HL-60/S4 treated with retinoic acid at 250 ng/mL for 4 days and 3 days (cell line): ENCODE measurements around the gene YWHAG.
"Not testable (repeated sequence)": the region's sequence is repeated elsewhere in the genome, so short reads cannot be mapped to it uniquely, and the experiment has no call there.

Source experiments
- in situ Hi-C: fragments of 300-500 bp; cut with MboI; formaldehyde crosslinking; loops from 2 replicates; pipeline ENCODE4 v1.7.0; 2022; ENCODE audit warnings: low sequenced_read_pairs

YWHAG gene

GRCh38 chr7:76349313-76349885, 9.4 kb downstream of the YWHAG start:
- in situ Hi-C loops, result no loop called here

GRCh38 chr7:76347710-76348109, 11.1 kb downstream of the YWHAG start:
- in situ Hi-C loops, result no loop called here

GRCh38 chr7:76346778-76347177, 12.0 kb downstream of the YWHAG start:
- in situ Hi-C loops, result no loop called here

GRCh38 chr7:76346097-76346496, 12.7 kb downstream of the YWHAG start:
- in situ Hi-C loops, result no loop called here

DNA sequence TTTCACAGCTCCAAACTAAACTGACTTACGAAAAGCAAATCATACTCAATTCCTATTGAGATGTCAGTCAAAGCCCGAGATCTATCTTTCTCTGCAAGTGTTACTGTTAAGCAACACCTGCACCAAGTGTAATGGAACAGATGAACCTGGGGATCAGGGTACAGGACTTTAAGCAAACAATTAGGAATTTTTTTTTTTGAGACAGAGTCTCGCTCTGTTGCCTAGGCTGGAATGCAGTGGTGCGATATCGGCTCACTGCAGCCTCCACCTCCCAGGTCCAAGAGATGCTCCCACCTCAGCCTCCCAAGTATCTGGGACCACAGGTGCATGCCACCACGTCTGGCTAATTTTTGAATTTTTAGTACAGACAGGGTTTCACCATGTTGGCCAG, 14.9 kb downstream of the YWHAG start:
- in situ Hi-C loops, result no loop called here

DNA sequence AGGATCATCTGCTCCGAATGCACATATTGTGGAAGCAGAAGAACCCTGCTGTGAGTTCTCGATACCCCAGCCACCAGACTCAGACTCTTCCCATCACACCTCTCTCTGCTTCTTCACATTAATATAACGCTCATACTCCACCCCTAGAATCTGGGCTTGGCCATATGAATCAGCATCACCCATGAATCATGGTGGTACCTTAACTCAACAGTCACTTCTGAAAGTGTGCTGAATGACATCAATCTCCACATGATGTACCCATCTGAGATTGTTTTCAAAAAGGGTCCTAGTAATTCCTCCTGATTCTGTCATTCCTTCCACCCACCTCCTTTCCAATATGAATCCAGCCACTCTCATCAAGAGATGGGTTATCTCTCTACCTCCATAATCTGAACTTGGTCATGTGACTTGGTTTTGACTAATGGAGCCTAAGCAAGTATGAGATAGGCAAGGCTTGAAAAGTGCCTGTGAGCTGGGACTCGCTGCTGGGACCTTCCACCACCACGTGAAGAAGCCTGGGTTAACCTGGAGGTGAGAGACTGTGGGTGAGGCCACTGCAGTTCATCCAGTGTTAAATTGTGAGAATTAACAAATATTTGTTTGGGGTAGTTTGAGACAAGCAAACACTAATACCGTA, 15.4 kb downstream of the YWHAG start:
- in situ Hi-C loops, result no loop called here

DNA sequence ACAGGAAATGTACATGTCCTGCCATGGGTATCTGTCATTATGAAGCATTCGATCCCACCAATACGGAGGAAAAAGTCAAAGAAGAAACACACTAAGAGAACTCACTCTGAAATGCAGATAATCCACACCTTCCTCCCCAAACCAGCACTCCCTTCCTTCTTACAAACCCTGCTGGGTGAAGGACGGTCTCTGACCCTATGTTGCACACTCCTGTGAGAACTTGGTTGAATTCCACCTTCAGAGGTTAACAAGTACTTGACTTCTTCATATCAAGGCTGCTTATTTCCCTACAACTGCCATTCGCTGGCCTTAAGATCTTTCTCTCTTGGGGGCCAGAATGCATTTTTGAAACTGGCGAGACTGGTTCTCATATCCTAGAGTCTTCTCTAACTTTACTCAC, 16.6 kb downstream of the YWHAG start:
- in situ Hi-C loops, result no loop called here

DNA sequence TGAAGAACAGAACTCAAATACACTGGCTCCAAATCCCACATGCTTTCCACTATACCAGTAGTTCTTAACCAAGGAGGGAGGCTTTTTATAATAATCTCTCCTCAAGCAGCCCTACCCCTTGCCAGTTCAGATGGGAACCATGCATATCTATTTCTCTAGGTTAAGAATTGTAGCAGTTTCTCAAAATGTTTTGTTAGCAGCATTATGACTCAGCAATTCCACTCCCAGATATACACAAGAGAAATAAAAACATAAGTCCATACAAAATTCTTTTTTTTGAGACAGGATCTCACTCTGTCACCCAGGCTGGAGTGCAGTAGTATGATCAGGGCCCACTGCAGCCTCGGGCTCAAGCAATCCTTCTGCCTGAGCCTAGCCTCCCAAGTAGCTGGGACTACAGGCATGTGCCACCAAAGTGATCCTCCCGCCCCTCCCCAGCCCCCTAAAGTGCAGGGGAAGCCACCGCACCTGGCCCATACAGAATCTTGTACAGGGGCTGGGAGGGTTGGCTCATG, 18.1 kb downstream of the YWHAG start:
- in situ Hi-C loops, result no loop called here

DNA sequence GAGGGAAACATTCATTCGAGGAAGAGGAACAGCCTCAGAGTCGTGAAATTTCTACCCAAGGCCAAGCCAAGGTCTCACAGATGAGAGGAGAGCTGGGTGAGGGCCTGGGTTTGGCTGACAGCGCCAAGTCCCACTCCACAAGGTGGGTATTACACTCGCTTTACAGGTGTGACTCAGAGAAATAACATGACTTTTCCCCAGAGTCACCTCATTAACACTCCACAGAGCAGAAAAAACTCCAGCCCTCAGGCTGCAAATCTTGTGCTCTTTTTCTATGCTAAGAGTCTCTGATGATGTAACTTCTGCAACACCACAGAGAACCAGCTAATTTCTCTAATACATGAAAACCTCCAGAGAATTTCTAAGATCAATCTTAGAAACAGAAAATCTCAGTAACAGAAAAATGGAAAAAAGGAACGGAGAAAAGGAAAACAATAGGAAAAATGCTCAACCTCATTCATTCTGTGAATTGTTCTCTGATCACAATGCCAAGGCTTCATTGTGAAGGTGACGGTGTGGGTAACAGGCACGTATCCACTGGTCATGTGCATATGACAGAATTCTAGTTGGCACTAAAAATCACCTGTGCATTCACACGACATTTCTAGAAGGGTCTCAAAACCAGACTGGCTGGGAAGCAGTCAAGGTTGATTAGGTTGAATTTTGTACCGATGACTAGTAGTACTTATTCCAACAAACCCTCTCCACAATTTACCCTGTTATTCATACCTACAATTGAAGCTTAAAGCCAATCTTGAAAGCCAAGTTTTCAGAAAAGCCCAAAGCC, 20.3 kb downstream of the YWHAG start:
- in situ Hi-C loops, result no loop called here

DNA sequence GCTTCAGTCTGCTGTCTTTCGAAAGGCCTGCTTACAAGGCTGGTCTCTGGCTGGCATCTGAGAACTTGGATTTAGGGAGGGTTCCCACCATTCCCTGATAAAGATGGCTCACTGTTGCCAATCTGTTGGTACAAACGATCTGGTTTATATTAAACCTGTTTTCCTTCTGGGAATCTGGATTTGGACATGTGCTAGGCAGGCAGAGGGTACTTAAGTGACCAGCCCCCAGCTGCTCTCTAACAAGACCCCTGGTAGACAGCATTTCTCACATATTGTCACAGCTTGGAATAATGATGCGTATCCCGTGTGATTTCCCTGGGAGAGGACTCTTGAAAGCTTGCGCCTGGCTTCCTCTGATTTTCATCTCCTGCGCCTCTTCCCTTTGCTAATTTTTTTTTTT, 21.6 kb downstream of the YWHAG start:
- in situ Hi-C loops, result no loop called here

DNA sequence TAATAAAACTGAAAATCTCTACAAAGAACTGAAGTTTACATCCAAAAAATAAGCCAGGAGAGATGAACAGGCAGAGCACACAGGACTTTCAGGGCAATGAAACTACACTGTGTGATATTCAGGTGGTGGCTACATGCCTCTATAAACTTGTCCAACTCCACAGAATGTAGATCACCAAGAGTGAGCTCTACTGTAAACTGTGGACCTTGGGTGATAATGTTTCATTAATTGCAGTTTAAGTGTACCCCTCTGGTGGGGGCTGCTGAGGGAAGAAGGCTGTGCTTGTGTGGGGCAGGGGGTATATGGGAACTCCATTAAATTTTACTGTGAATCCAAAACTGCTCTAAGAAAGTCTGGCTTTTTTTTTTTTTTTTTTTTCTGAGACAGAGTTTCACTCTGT, 22.7 kb downstream of the YWHAG start:
- in situ Hi-C loops, result no loop called here

DNA sequence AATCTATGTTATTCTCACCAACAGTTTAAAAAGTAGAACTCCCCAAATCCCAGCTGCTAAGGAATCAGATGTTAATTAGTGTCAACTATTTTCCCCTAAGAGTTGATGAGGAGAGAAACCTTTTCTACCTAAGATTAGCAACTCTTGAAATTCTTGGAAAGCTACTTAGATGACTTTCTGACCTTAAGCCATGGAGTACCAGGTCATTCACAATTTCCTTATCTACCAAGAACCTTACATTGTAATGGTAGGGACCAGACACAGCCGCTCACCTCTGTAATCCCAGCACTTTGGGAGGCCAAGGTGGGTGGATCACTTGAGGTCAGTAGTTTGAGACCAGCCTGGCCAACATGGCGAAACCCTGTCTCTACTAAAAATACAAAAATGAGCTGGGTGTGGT, 23.4 kb downstream of the YWHAG start:
- in situ Hi-C loops, result not testable (repeated sequence)

- in situ Hi-C loops, result no loop called here
Observed at GRCh38 chr7:76334320-76334967, 24.3 kb downstream of the YWHAG start.

- in situ Hi-C loops, result no loop called here
Observed at GRCh38 chr7:76333511-76334101, 25.2 kb downstream of the YWHAG start.

GRCh38 chr7:76332078-76332477, 26.7 kb downstream of the YWHAG start:
- in situ Hi-C loops, result no loop called here

- in situ Hi-C loops, result no loop called here
Observed at GRCh38 chr7:76330673-76331072, 28.1 kb downstream of the YWHAG start.

DNA sequence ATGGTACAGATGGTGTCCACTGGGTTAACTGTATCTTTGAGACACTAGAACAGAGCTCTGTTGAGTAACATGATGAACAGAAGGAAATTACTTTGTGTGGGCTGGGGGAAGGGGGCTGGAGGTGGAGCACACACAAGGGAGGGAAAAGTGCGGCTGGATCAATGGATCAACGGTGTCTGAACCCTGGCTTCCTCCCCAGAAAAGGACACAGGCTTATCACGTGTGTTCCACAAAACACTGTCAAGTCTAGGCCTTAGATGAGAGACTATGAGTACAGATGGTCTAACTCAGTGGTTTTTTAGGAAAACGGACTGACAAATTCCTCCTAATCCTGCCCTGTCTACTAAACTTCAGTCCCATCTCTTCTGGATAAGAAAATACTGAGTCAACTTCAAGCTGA, 28.5 kb downstream of the YWHAG start:
- in situ Hi-C loops, result no loop called here

- in situ Hi-C loops, result no loop called here
Observed at GRCh38 chr7:76329479-76329878, 29.3 kb downstream of the YWHAG start.

DNA sequence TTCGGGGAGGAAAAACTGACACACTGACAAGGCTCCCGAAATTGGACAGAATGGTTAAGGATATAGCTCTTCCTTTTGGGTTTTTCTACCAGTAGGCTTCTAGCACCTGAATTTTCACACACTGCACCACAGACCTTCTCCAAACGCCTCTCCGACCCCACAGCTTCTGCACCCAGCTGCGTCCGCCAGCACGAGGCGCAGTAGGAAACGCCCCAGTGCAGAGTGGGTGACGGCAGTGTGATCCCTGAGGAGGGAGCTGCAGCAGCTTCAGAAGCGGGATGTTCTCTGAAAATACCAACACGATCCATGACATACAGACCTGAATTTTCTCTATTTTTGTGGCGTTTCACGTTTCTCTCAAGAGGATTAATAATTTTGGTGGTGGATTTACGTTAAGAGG, 30.4 kb downstream of the YWHAG start:
- in situ Hi-C loops, result no loop called here

- in situ Hi-C loops, result no loop called here
Observed at GRCh38 chr7:76327610-76328009, 31.2 kb downstream of the YWHAG start.

DNA sequence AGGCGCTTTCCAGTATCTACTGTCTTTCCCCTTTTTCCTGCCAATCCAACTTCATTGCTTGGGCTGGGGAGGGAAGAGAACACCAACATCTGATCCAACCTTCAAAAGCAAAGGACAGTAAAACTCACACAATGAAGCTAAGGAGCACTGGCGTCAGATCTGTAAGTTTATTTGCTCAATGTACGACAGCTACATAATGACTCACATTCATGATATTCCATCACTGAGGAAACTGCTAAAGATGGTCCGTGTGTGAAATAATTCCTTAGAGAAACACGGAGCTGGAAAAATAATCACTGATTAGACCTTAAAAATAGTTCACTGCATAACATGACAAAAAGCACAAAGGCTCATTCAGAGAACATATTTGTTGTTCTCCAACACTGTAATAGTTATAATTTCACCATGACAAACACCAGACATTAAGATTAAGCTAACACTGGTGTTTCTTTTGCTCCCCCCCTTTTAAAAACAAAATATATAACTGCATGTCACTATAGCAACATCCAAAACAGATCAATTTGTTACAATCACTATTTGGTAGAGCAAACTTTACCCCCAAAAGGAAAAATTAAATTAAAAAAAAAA, 32.1 kb downstream of the YWHAG start:
- in situ Hi-C loops, result no loop called here
